ACC112 (cell line): ENCODE measurements around the gene PSMD9.
"Not testable (repeated sequence)": the region's sequence is repeated elsewhere in the genome, so short reads cannot be mapped to it uniquely, and the experiment has no call there.

ENCODE experiments used
- H2AFZ ChIP-seq: fragments of 200-600 bp; sonication (generic); one replicate; pipeline ENCODE4 v1.6.0; 2017; ENCODE audit warnings: antibody characterized with exemption, low read length; ENCODE audit not compliant: unreplicated experiment
- H3K27ac ChIP-seq: fragments of 200-600 bp; sonication (generic); 2 replicates; pipeline ENCODE4 v1.5.1; 2014; ENCODE audit warnings: low read depth, mild to moderate bottlenecking, antibody characterized with exemption, low read length, moderate library complexity
- H3K27me3 ChIP-seq: fragments of 200-600 bp; sonication (generic); 2 replicates; pipeline ENCODE4 v1.6.1; 2014; ENCODE audit warnings: mild to moderate bottlenecking, antibody characterized with exemption, low read length, moderate library complexity, mixed read lengths; ENCODE audit not compliant: insufficient read depth
- H3K36me3 ChIP-seq: fragments of 200-600 bp; sonication (generic); 2 replicates; pipeline ENCODE4 v1.6.1; 2016; ENCODE audit warnings: mild to moderate bottlenecking, antibody characterized with exemption, low read length, moderate library complexity, mixed read lengths; ENCODE audit not compliant: insufficient read depth
- H3K4me1 ChIP-seq: fragments of 200-600 bp; sonication (generic); one replicate; pipeline ENCODE4 v1.6.1; 2016; ENCODE audit warnings: low read length, mixed read lengths; ENCODE audit not compliant: insufficient read depth, unreplicated experiment, control insufficient read depth
- H3K4me3 ChIP-seq: fragments of 200-600 bp; sonication (generic); 2 replicates; pipeline ENCODE4 v1.5.1; 2014; ENCODE audit warnings: mild to moderate bottlenecking, low read depth, low read length
- H3K79me2 ChIP-seq: fragments of 200-600 bp; sonication (generic); one replicate; pipeline ENCODE4 v1.6.0; 2016; ENCODE audit warnings: low read length; ENCODE audit not compliant: control insufficient read depth, unreplicated experiment, insufficient read depth

The PSMD9 gene

GRCh38 chr12:121921066-121921465 is 32.5 kb downstream of the PSMD9 start:
- no peak overlapping the region for H2AFZ ChIP-seq
- H3K4me1 ChIP-seq: peaks cover 27% of the 10 kb centered on the region

GRCh38 chr12:121925358-121925695 is 36.7 kb downstream of the PSMD9 start:
- H3K4me1 ChIP-seq: peaks cover 35% of the 10 kb centered on the region
- H2AFZ ChIP-seq: peak overlapping the region; percentile 58
- peak overlapping the region; percentile 54 for H3K4me3 ChIP-seq
- no peaks in the 10 kb centered on the region for H3K79me2 ChIP-seq
- peak overlapping the region; percentile 93 for H3K27ac ChIP-seq
- H3K36me3 ChIP-seq: no peaks in the 10 kb centered on the region
- no peaks in the 10 kb centered on the region for H3K27me3 ChIP-seq

More at GRCh38 chr12:121921066-121921465, 32.5 kb downstream of the PSMD9 start:
- Histone ChIP-seq H3K27me3 (no peaks in the 10 kb centered on the region), H3K79me2 (no peaks in the 10 kb centered on the region), H3K4me3 (no peak overlapping the region), H3K27ac (no peak overlapping the region), H3K36me3 (peaks cover 12% of the 10 kb centered on the region; the same call in 1 of the 2 replicates)

- Histone ChIP-seq H3K36me3 (peaks cover 3% of the 10 kb centered on the region; the same call in 1 of the 2 replicates), H3K27me3 (no peaks in the 10 kb centered on the region), H2AFZ (no peak overlapping the region), H3K4me3 (no peak overlapping the region), H3K79me2 (no peaks in the 10 kb centered on the region), H3K27ac (no peak overlapping the region), H3K4me1 (peaks cover 35% of the 10 kb centered on the region)
Measured at GRCh38 chr12:121926874-121927706, 38.5 kb downstream of the PSMD9 start.

- Histone ChIP-seq H3K4me3 (no peak overlapping the region), H3K27ac (no peak overlapping the region), H2AFZ (peak overlapping the region; percentile 10), H3K79me2 (no peaks in the 10 kb centered on the region), H3K36me3 (peaks cover 8% of the 10 kb centered on the region; the same call in 1 of the 2 replicates), H3K27me3 (no peaks in the 10 kb centered on the region), H3K4me1 (peaks cover 35% of the 10 kb centered on the region)
Measured at GRCh38 chr12:121927813-121928212, 39.2 kb downstream of the PSMD9 start.

- not testable (repeated sequence) for H3K4me3 ChIP-seq, H3K27me3 ChIP-seq, H3K27ac ChIP-seq, H2AFZ ChIP-seq, H3K79me2 ChIP-seq
- H3K4me1 ChIP-seq: peaks cover 21% of the 10 kb centered on the region
- peaks cover 14% of the 10 kb centered on the region; the same call in 1 of the 2 replicates for H3K36me3 ChIP-seq
Measured at GRCh38 chr12:121929545-121929944, 41.0 kb downstream of the PSMD9 start.

GRCh38 chr12:121930862-121931261 is 42.3 kb downstream of the PSMD9 start:
- peaks cover 17% of the 10 kb centered on the region; the same call in 1 of the 2 replicates for H3K36me3 ChIP-seq
- H3K27me3 ChIP-seq: no peaks in the 10 kb centered on the region
- no peak overlapping the region for H2AFZ ChIP-seq
- H3K4me3 ChIP-seq: no peak overlapping the region
- no peak overlapping the region for H3K27ac ChIP-seq
- H3K4me1 ChIP-seq: peaks cover 15% of the 10 kb centered on the region
- no peaks in the 10 kb centered on the region for H3K79me2 ChIP-seq

- no peak overlapping the region for H2AFZ ChIP-seq
- peaks cover 17% of the 10 kb centered on the region; the same call in 1 of the 2 replicates for H3K36me3 ChIP-seq
- no peaks in the 10 kb centered on the region for H3K27me3 ChIP-seq
- H3K4me1 ChIP-seq: peaks cover 9% of the 10 kb centered on the region
- no peak overlapping the region for H3K4me3 ChIP-seq
- no peak overlapping the region for H3K27ac ChIP-seq
- no peaks in the 10 kb centered on the region for H3K79me2 ChIP-seq
Measured at GRCh38 chr12:121932176-121932536, 43.6 kb downstream of the PSMD9 start.

GRCh38 chr12:121932914-121933521 is 44.4 kb downstream of the PSMD9 start:
- H3K27me3 ChIP-seq: no peaks in the 10 kb centered on the region
- H3K27ac ChIP-seq: no peak overlapping the region
- H3K36me3 ChIP-seq: peaks cover 17% of the 10 kb centered on the region; the same call in 1 of the 2 replicates
- no peaks in the 10 kb centered on the region for H3K79me2 ChIP-seq
- H3K4me3 ChIP-seq: no peak overlapping the region
- no peak overlapping the region for H2AFZ ChIP-seq
- H3K4me1 ChIP-seq: peaks cover under 1% of the 10 kb centered on the region

- Histone ChIP-seq H3K79me2 (no peaks in the 10 kb centered on the region), H3K27ac (no peak overlapping the region), H3K36me3 (peaks cover 17% of the 10 kb centered on the region; the same call in 1 of the 2 replicates), H3K4me1 (no peaks in the 10 kb centered on the region), H2AFZ (no peak overlapping the region), H3K4me3 (no peak overlapping the region), H3K27me3 (no peaks in the 10 kb centered on the region)
Measured at GRCh38 chr12:121933522-121934308, 45.1 kb downstream of the PSMD9 start.

- no peak overlapping the region for H3K27ac ChIP-seq
- no peaks in the 10 kb centered on the region for H3K27me3 ChIP-seq
- no peak overlapping the region for H2AFZ ChIP-seq
- H3K79me2 ChIP-seq: no peaks in the 10 kb centered on the region
- H3K4me1 ChIP-seq: no peaks in the 10 kb centered on the region
- H3K36me3 ChIP-seq: peaks cover 17% of the 10 kb centered on the region; the same call in 1 of the 2 replicates
- H3K4me3 ChIP-seq: no peak overlapping the region
Measured at GRCh38 chr12:121934309-121934664, 45.7 kb downstream of the PSMD9 start.
